Transverse colon (tissue), 4 donors: ENCODE results near the gene TRPC6.

Source experiments
- POLR2A ChIP-seq: fragments of 450-650 bp; IDR thresholded peaks from one replicate; pipeline ENCODE4 v1.6.1; 2016; ENCODE audit warnings: antibody characterized with exemption, mild to moderate bottlenecking, moderate library complexity
- POLR2AphosphoS5 ChIP-seq, 3 donors: sonication (generic); formaldehyde crosslinking; IDR thresholded peaks; one replicate each; pipeline ENCODE4 v1.6.1; 2016; ENCODE audit warnings: antibody characterized with exemption in 3 of 3
- TF ChIP-seq, protein P1 (sequence below), 5 experiments: fragments of 200-600 bp in 3 of 5; fragments of 450-650 bp in 2 of 5; sonication (generic) in 3 of 5; IDR thresholded peaks; 1 replicate in 2 of 5; 2 replicates in 3 of 5; pipeline ENCODE4 v1.5.1; 2016 to 2017; ENCODE audit warnings: antibody characterized with exemption in 5 of 5, inconsistent platforms in 3 of 5, mild to moderate bottlenecking in 2 of 5, moderate library complexity in 1 of 5

DNA sequence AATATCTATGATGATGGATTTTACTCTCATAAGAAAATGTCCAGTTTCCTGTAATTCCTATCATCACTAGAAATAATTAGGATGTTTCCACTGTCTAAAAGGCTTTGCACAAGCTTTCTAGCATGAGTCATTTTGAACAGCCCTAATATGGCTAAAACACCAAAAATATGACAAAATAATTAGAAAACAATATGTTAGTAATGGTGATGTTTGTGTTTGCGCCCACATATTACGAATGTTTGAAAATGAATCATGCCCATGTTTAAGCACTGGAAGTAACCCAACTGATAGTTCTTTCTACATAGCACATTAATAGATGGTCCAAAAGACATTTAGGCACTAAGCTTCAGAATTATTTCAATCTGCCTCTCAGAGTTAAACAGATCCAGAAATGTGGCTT, 96.0 kb downstream of the TRPC6 start:
- TF ChIP-seq POLR2AphosphoS5 (IDR thresholded peaks at IDR 0.05) (no peak), POLR2A (no peak)
- TF ChIP-seq, protein P1, sequence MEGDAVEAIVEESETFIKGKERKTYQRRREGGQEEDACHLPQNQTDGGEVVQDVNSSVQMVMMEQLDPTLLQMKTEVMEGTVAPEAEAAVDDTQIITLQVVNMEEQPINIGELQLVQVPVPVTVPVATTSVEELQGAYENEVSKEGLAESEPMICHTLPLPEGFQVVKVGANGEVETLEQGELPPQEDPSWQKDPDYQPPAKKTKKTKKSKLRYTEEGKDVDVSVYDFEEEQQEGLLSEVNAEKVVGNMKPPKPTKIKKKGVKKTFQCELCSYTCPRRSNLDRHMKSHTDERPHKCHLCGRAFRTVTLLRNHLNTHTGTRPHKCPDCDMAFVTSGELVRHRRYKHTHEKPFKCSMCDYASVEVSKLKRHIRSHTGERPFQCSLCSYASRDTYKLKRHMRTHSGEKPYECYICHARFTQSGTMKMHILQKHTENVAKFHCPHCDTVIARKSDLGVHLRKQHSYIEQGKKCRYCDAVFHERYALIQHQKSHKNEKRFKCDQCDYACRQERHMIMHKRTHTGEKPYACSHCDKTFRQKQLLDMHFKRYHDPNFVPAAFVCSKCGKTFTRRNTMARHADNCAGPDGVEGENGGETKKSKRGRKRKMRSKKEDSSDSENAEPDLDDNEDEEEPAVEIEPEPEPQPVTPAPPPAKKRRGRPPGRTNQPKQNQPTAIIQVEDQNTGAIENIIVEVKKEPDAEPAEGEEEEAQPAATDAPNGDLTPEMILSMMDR (IDR thresholded peaks at IDR 0.05) = no peak
